Stimulated activated CD4-positive, alpha-beta T cell treated with anti-CD3 and anti-CD28 coated beads, Interleukin-12 subunit alpha, Interleukin-12 subunit beta, amount 100 ng/mL, for 24 hours (primary cell): ENCODE measurements around the gene OSBPL9.

Experiments
- DNase-seq, 2 experiments: peaks; one replicate each; pipeline ENCODE4 v3.0.0-alpha.2; 2020; ENCODE audit warnings: low read depth in 2 of 2

OSBPL9 gene

GRCh38 chr1:51616903-51617708 lies at the start of gene OSBPL9:
Gene OSBPL9 (plus strand): TSS chr1:51617092. CDS start chr1:51617111, 19 bp downstream.
- DNase-seq: peak; percentile 70 to 78

- DNase-seq: no peak
Measured at GRCh38 chr1:51567653-51568052, 49.2 kb upstream of the OSBPL9 start.

- no peak for DNase-seq
Measured at GRCh38 chr1:51568231-51568935, 48.5 kb upstream of the OSBPL9 start.

- peak; percentile 7 to 18 for DNase-seq
Measured at GRCh38 chr1:51569284-51570062, 47.4 kb upstream of the OSBPL9 start.

- DNase-seq: no peak
Measured at GRCh38 chr1:51570063-51570710, 46.7 kb upstream of the OSBPL9 start.

GRCh38 chr1:51572365-51572764 lies 44.5 kb upstream of the OSBPL9 start:
- DNase-seq: no peak

- no peak for DNase-seq
Measured at GRCh38 chr1:51574796-51575195, 42.1 kb upstream of the OSBPL9 start.

GRCh38 chr1:51575406-51576084 lies 41.3 kb upstream of the OSBPL9 start:
- DNase-seq: no peak

GRCh38 chr1:51576085-51576444 lies 40.8 kb upstream of the OSBPL9 start:
- no peak for DNase-seq

- no peak for DNase-seq
Measured at GRCh38 chr1:51576923-51577322, 40.0 kb upstream of the OSBPL9 start.

- DNase-seq: no peak
Measured at GRCh38 chr1:51578383-51579109, 38.3 kb upstream of the OSBPL9 start.

- no peak for DNase-seq
Measured at GRCh38 chr1:51581238-51581637, 35.7 kb upstream of the OSBPL9 start.

GRCh38 chr1:51583532-51583931 lies 33.4 kb upstream of the OSBPL9 start:
- DNase-seq: no peak

- no peak for DNase-seq
Measured at GRCh38 chr1:51584021-51584420, 32.9 kb upstream of the OSBPL9 start.

- DNase-seq: no peak
Measured at GRCh38 chr1:51592711-51593110, 24.2 kb upstream of the OSBPL9 start.

- no peak for DNase-seq
Measured at GRCh38 chr1:51594716-51595115, 22.2 kb upstream of the OSBPL9 start.

- no peak for DNase-seq
Measured at GRCh38 chr1:51600529-51600928, 16.4 kb upstream of the OSBPL9 start.

GRCh38 chr1:51600965-51601364 lies 15.9 kb upstream of the OSBPL9 start:
- no peak for DNase-seq

GRCh38 chr1:51605961-51606723 lies 10.8 kb upstream of the OSBPL9 start:
- no peak for DNase-seq

GRCh38 chr1:51607681-51608095 lies 9.2 kb upstream of the OSBPL9 start:
- DNase-seq: no peak
